Fibroblast of peridontal ligament (primary cell): ENCODE data around the gene GSG1L.

ENCODE experiments used
- DNase-seq: peaks from one replicate; pipeline ENCODE4 v3.0.0-alpha.2; 2010; ENCODE audit errors: extremely low read depth

The GSG1L gene

GRCh38 chr16:28063591-28064061 lies at the start of gene GSG1L:
GSG1L (minus strand) TSS chr16:28063714; CDS start chr16:28063424, 290 bp downstream.
- no peak for DNase-seq

GRCh38 chr16:28112908-28113307 lies 49.4 kb upstream of the GSG1L start:
- no peak for DNase-seq

GRCh38 chr16:28110977-28111376 lies 47.5 kb upstream of the GSG1L start:
- no peak for DNase-seq

- no peak for DNase-seq
Measured at GRCh38 chr16:28110479-28110878, 47.0 kb upstream of the GSG1L start.

- no peak for DNase-seq
Measured at GRCh38 chr16:28110074-28110473, 46.6 kb upstream of the GSG1L start.

GRCh38 chr16:28108590-28109247 lies 45.2 kb upstream of the GSG1L start:
- no peak for DNase-seq

- DNase-seq = no peak
Measured at GRCh38 chr16:28107232-28107631, 43.7 kb upstream of the GSG1L start.

- DNase-seq = no peak
Measured at GRCh38 chr16:28106467-28107215, 43.1 kb upstream of the GSG1L start.

GRCh38 chr16:28105954-28106353 lies 42.4 kb upstream of the GSG1L start:
- no peak for DNase-seq

- DNase-seq = no peak
Measured at GRCh38 chr16:28105297-28105696, 41.8 kb upstream of the GSG1L start.

GRCh38 chr16:28104404-28104803 lies 40.9 kb upstream of the GSG1L start:
- no peak for DNase-seq

GRCh38 chr16:28103516-28104170 lies 40.1 kb upstream of the GSG1L start:
- DNase-seq = no peak

- no peak for DNase-seq
Measured at GRCh38 chr16:28101533-28101890, 38.0 kb upstream of the GSG1L start.

- DNase-seq = no peak
Measured at GRCh38 chr16:28100810-28101532, 37.5 kb upstream of the GSG1L start.

GRCh38 chr16:28098959-28099945 lies 35.7 kb upstream of the GSG1L start:
- no peak for DNase-seq

- no peak for DNase-seq
Measured at GRCh38 chr16:28098171-28098958, 34.9 kb upstream of the GSG1L start.

- no peak for DNase-seq
Measured at GRCh38 chr16:28096983-28097899, 33.7 kb upstream of the GSG1L start.

GRCh38 chr16:28093385-28093725 lies 29.8 kb upstream of the GSG1L start:
- no peak for DNase-seq

- no peak for DNase-seq
Measured at GRCh38 chr16:28092721-28093384, 29.3 kb upstream of the GSG1L start.
